HUES64 (cell line): ENCODE results near the gene EFHC1.

ENCODE experiments used
- H3K27ac ChIP-seq: 2 replicates; pipeline ENCODE4 v1.7.0; 2013; ENCODE audit warnings: low read depth, low read length, inconsistent platforms
- H3K27me3 ChIP-seq: 2 replicates; pipeline ENCODE4 v1.6.1; 2013; ENCODE audit warnings: mild to moderate bottlenecking, low read length; ENCODE audit not compliant: insufficient read depth
- H3K36me3 ChIP-seq: 2 replicates; pipeline ENCODE4 v1.6.1; 2013; ENCODE audit warnings: mild to moderate bottlenecking, low read length; ENCODE audit not compliant: insufficient read depth
- H3K4me1 ChIP-seq: 2 replicates; pipeline ENCODE4 v1.6.1; 2013; ENCODE audit warnings: mild to moderate bottlenecking, low read length, moderate library complexity; ENCODE audit not compliant: insufficient read depth
- H3K4me3 ChIP-seq: 2 replicates; pipeline ENCODE4 v1.5.1; 2013; ENCODE audit warnings: mild to moderate bottlenecking, low read length, moderate library complexity
- H3K9ac ChIP-seq: 2 replicates; pipeline ENCODE4 v1.6.1; 2013; ENCODE audit warnings: mild to moderate bottlenecking, low read depth, low read length
- H3K9me3 ChIP-seq: 2 replicates; pipeline ENCODE4 v1.6.1; 2013; ENCODE audit warnings: low read depth, low read length; ENCODE audit not compliant: insufficient read depth
- WGBS: fragments of 150-250, 120-280 bp; methylation state at CpG from one replicate; pipeline ENCODE4 v1.1.7; 2013; ENCODE audit warnings: missing lambda C conversion rate; 5-methylcytosine and 5-hydroxymethylcytosine counted together

The EFHC1 gene

GRCh38 chr6:52543262-52543661 is 123.1 kb downstream of the EFHC1 start:
- no peaks in the 10 kb centered on the region for H3K27me3 ChIP-seq
- no peak overlapping the region for H3K27ac ChIP-seq
- peaks cover 47% of the 10 kb centered on the region for H3K4me1 ChIP-seq
- no peak overlapping the region; the same call in 1 of the 2 replicates for H3K9ac ChIP-seq
- 74% methylated on average over 1 of the region's 1 CpG for WGBS
- H3K36me3 ChIP-seq, result no peaks in the 10 kb centered on the region
- no peak overlapping the region for H3K4me3 ChIP-seq
- no peaks in the 10 kb centered on the region for H3K9me3 ChIP-seq

- 81% methylated on average over 9 of the region's 10 CpGs for WGBS
- Histone ChIP-seq H3K27me3 (no peaks in the 10 kb centered on the region), H3K9me3 (no peaks in the 10 kb centered on the region), H3K27ac (peak overlapping the region; percentile 50; the same call in 1 of the 2 replicates), H3K9ac (no peak overlapping the region; the same call in 1 of the 2 replicates), H3K36me3 (no peaks in the 10 kb centered on the region), H3K4me3 (no peak overlapping the region), H3K4me1 (peaks cover 44% of the 10 kb centered on the region)
Measured at GRCh38 chr6:52543729-52544601, 123.8 kb downstream of the EFHC1 start.

GRCh38 chr6:52544602-52545405 is 124.7 kb downstream of the EFHC1 start:
- 92% methylated on average over 8 of the region's 9 CpGs for WGBS

DNA sequence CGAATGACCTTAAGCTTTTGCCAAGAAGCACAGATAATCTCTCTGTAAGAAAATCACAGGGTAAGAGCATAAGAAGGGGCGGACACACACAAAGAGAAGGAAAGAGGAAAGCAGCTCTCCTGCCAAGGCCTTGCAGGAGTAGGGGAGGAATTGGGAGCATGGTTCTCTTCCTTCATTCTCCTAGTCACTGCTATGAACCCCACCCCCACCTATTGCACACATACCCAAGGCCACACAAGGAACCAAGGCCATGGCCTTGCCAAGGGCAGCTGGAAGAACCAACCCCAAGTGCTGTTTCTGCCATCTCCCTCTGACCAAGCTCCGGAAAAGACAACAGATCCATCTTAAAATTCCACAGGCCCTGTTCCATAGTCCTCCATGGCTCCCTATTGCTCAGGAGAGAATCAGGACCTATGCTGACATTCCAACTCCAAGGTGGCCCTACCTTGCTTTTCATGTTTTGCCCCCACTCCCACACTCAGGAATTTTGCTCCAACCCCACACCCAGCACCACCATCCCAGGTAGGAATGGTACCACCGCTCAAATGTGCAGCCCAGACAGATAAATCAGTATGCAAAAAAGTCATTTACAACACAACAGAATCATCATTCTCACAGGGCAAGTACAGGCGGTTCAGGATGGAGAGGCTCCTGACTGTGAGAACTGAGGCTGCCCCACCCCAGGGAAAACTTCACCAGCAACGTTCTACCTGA is 125.4 kb downstream of the EFHC1 start:
- 86% methylated on average over 6 of the region's 6 CpGs for WGBS
- Histone ChIP-seq H3K27ac (no peak overlapping the region), H3K27me3 (no peaks in the 10 kb centered on the region), H3K9ac (no peak overlapping the region), H3K4me3 (no peak overlapping the region), H3K4me1 (peaks cover 39% of the 10 kb centered on the region), H3K9me3 (no peaks in the 10 kb centered on the region), H3K36me3 (no peaks in the 10 kb centered on the region)

More at GRCh38 chr6:52544602-52545405, 124.7 kb downstream of the EFHC1 start:
- no peaks in the 10 kb centered on the region for H3K36me3 ChIP-seq
- H3K4me3 ChIP-seq, result no peak overlapping the region
- H3K9me3 ChIP-seq, result no peaks in the 10 kb centered on the region
- peaks cover 41% of the 10 kb centered on the region for H3K4me1 ChIP-seq
- H3K9ac ChIP-seq, result no peak overlapping the region
- H3K27ac ChIP-seq, result peak overlapping the region; percentile 50; the same call in 1 of the 2 replicates
- no peaks in the 10 kb centered on the region for H3K27me3 ChIP-seq

DNA sequence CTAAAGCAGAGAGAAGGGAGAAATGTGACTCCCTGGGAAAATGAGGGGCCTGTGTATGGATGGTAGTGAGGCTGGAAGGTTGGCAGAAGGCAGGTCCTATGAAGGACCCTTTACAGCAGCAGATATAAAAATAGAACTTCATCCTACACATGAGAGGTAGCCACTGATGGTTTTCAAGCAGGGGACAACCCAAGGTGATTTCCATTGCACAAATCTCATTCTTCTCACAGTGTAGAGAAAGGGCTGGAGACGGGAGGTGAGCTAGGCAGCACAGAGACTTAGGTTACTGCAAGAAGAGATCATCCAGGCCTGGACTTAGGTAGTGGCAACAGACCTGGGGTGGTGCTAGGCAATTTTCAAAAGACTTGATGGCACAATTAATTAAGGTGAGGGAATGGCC is 126.0 kb downstream of the EFHC1 start:
- Histone ChIP-seq H3K9me3 (no peaks in the 10 kb centered on the region), H3K4me3 (no peak overlapping the region), H3K27ac (no peak overlapping the region; the same call in 1 of the 2 replicates), H3K4me1 (peaks cover 44% of the 10 kb centered on the region), H3K9ac (no peak overlapping the region), H3K27me3 (no peaks in the 10 kb centered on the region), H3K36me3 (no peaks in the 10 kb centered on the region)
- WGBS, result 96% methylated on average over 1 of the region's 1 CpG

DNA sequence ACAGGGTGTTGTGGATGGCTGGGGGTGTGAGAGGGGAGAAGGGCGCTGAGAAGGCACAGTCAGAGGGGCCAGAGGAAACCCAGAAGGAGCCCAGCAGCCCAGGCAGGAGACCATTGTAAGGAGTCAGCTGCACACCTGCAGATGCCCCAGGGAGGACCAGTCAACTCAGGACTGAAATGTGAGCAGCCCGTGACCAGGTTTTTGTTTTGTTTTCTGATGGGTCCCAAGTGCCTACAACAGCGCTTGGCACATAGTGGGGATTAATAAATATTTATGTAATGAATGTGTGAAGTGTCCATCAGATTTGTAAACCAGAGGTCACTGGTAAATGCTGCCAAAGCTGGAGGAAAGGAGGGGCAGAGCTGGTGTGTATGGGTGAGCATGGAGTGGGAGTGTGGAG is 126.5 kb downstream of the EFHC1 start:
- Histone ChIP-seq H3K27ac (no peak overlapping the region), H3K9me3 (no peaks in the 10 kb centered on the region)

DNA sequence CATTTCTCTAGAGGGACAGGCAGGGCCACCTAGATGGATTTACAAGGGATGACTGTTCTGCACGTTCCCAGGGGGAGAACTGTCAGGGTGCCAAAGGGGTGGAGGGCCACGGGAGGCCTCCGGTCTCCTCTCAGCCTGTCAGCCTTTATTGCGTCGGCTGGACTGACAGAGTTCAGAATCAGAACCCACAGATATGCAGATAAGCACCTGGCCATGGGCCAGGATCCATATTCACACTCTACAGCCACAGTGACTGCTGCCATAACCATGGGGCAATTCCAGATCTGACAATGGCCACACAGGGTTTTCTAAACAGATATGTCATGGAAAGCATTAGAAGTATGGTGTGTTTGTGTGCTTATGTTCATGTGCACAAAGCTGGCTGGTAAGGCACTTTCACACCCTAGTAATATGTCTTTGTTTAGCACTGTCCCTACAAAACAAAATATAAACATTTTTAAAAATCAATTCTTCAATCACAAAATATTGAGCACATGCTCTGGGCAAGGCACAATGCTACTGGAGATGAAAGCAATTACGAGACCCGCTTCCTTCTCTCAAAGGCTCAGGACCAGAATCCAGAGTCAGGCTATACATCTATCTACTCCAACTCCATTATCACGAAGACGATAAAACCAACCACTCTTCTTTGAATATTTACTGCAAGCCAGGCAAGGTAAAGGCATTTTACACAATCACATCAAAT is 127.7 kb downstream of the EFHC1 start:
- WGBS, result 92% methylated on average over 9 of the region's 9 CpGs
- Histone ChIP-seq H3K27ac (no peak overlapping the region), H3K4me1 (peaks cover 55% of the 10 kb centered on the region), H3K4me3 (no peak overlapping the region), H3K36me3 (no peaks in the 10 kb centered on the region), H3K9me3 (no peaks in the 10 kb centered on the region), H3K27me3 (no peaks in the 10 kb centered on the region), H3K9ac (no peak overlapping the region)

More for the DNA sequence above, 126.5 kb downstream of the EFHC1 start:
- Histone ChIP-seq H3K4me3 (no peak overlapping the region), H3K9ac (no peak overlapping the region), H3K4me1 (peaks cover 49% of the 10 kb centered on the region), H3K36me3 (no peaks in the 10 kb centered on the region), H3K27me3 (no peaks in the 10 kb centered on the region)
- 91% methylated on average over 3 of the region's 3 CpGs for WGBS

- WGBS, result 94% methylated on average over 7 of the region's 7 CpGs
- no peaks in the 10 kb centered on the region for H3K36me3 ChIP-seq
- no peaks in the 10 kb centered on the region for H3K9me3 ChIP-seq
- H3K27ac ChIP-seq, result no peak overlapping the region
- no peak overlapping the region for H3K9ac ChIP-seq
- peaks cover 51% of the 10 kb centered on the region for H3K4me1 ChIP-seq
- H3K27me3 ChIP-seq, result no peaks in the 10 kb centered on the region
- no peak overlapping the region for H3K4me3 ChIP-seq
Measured at GRCh38 chr6:52548353-52548713, 128.2 kb downstream of the EFHC1 start.

- Histone ChIP-seq H3K9me3 (no peaks in the 10 kb centered on the region), H3K4me1 (peaks cover 44% of the 10 kb centered on the region), H3K27me3 (no peaks in the 10 kb centered on the region), H3K4me3 (no peak overlapping the region), H3K36me3 (no peaks in the 10 kb centered on the region), H3K27ac (no peak overlapping the region), H3K9ac (no peak overlapping the region)
- 93% methylated on average over 5 of the region's 5 CpGs for WGBS
Measured at GRCh38 chr6:52548999-52549398, 128.9 kb downstream of the EFHC1 start.

- Histone ChIP-seq H3K4me1 (peaks cover 40% of the 10 kb centered on the region), H3K36me3 (no peaks in the 10 kb centered on the region), H3K9ac (no peak overlapping the region), H3K27ac (no peak overlapping the region), H3K4me3 (no peak overlapping the region), H3K27me3 (no peaks in the 10 kb centered on the region), H3K9me3 (no peaks in the 10 kb centered on the region)
- WGBS, result 91% methylated on average over 4 of the region's 4 CpGs
Measured at GRCh38 chr6:52549428-52549827, 129.3 kb downstream of the EFHC1 start.
